GM19452 (cell line): ENCODE results near the gene GNG11.

Experiments used
- ATAC-seq: cut with Tn5 transposase; IDR thresholded peaks from one replicate; pipeline ENCODE4 v1.9.1; 2021; ENCODE audit not compliant: unreplicated experiment

GNG11 gene

DNA sequence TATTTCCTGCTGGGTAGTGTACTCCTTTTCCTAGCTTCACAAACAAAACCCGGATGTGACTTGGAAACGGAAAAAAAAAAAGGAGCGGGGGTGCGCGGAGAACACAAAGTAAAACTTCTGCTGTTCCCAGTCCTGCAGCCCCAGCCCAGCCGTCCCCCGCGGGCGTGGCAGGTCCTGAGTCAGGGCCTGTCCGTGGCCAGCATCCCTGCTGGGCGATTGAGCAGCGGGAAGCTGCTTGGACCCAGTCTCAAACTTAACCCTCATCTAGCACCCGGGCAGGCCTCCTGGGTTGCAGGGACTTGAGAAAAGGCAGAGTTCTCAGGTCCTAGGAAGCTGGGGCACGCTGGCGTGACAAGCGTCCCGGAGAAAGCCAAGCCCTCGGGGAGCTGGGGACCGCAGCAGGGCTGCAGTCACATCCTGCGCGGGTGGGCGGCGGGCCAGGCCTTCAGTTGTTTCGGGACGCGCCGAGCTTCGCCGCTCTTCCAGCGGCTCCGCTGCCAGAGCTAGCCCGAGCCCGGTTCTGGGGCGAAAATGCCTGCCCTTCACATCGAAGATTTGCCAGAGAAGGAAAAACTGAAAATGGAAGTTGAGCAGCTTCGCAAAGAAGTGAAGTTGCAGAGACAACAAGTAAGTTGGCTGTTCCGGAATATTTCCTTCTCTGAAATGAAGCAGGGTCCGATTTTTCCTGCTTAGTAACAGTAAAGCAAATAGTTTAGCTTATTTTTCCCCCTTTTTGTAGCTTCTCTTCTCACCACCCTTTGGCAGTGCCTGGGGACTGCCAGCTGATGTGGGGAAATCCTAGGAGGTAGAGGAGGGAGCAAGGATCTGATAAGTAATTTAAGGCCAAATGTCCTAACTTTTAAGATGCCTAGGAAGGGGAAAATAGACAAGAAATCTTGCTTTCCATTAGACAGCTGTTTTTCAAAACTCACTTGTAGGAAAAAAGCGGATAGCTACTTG lies at the start of gene GNG11:
Gene GNG11, plus strand, starts transcription at position 129 of the 960 bp plus-strand sequence. Its CDS starts 403 bp downstream, at position 532.
- ATAC-seq: peak; percentile 95

- no peak for ATAC-seq
These were observed 47.4 kb upstream of the GNG11 start for GRCh38 chr7:93873998-93874574.

DNA sequence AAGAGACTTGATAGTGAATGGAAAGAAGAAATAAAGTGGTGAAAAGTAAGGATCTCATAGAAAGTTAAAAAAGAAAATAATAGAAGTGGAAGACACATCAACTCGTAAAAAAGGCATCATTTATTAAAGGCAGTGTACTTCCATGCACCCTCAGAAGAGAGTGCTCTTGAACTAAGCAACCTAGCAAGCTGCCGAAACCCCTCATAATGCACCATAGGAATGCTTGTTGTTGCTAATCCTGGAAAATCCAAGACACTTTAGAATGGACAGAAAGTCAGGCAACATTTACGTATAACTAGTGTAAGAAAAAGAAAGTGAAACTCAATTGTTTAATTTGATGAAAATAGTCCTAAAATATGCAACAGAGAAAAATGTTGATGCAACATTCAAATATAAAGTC lies 43.8 kb upstream of the GNG11 start:
- no peak for ATAC-seq

DNA sequence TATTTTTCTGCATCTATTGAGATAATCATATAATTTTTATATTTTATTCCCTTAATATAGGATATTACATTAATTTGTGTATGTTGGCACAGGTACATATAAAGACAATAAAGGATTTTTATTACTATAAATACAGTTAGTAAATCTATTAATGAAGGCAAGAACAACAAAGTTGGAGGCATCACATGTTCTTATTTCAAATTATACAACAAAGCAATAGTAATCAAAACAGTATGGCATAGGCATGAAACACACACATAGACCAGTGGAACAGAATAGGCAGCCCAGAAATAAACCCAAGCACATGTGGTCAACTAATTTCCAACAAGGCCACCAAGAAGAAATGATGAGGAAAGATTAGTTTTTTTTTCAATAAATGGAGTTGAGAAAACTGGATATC lies 42.2 kb upstream of the GNG11 start:
- no peak for ATAC-seq

DNA sequence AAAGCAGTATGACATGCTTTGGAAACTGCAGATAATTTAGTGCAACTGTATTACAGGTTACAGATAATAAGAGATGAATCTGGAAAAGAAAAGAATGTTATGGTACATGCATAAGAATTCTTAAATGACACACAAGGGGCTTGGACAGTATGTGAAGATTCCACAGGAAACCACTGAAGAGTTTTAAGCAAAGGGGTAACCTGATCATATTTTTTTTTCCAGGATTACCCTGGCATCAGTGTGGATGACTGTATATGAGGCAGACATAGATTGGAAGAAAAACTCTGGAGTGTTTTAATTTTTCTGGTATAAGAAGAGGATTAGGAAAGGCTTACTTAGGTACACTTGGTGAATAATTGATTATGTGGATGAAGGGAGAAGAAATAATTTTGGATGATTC lies 39.1 kb upstream of the GNG11 start:
- ATAC-seq: no peak

- ATAC-seq: no peak
These were observed 38.2 kb upstream of the GNG11 start for GRCh38 chr7:93883078-93883916.

DNA sequence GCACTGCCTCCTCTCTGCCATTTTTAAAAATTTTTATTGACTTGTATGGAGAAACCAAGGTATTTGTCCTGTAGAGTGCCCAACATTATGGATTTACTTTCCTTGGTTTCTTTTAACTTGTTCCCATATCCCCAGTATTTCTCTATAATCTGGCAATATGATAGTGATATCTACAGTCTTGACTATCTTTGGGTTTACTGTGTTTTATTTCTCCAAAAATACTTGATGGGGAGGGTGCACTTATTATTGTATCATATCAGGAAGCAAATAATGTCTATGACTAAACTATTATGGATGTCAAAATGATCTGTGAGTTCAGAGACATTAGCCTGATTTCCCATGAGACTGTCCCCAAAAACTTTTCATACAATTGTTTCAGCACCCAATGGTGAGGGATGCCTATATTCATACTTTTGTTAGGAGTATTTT lies 37.6 kb upstream of the GNG11 start:
- no peak for ATAC-seq

- ATAC-seq: no peak
These were observed 37.0 kb upstream of the GNG11 start for GRCh38 chr7:93884541-93884940.

- ATAC-seq: no peak
These were observed 32.3 kb upstream of the GNG11 start for GRCh38 chr7:93889261-93889660.

GRCh38 chr7:93890041-93890463 lies 31.5 kb upstream of the GNG11 start:
- peak; percentile 74 for ATAC-seq

GRCh38 chr7:93890464-93891068 lies 31.0 kb upstream of the GNG11 start, which contains the start of gene TFPI2:
TFPI2 (minus strand) TSS chr7:93890753; CDS start chr7:93890678, 75 bp downstream.
- ATAC-seq: peak; percentile 40

DNA sequence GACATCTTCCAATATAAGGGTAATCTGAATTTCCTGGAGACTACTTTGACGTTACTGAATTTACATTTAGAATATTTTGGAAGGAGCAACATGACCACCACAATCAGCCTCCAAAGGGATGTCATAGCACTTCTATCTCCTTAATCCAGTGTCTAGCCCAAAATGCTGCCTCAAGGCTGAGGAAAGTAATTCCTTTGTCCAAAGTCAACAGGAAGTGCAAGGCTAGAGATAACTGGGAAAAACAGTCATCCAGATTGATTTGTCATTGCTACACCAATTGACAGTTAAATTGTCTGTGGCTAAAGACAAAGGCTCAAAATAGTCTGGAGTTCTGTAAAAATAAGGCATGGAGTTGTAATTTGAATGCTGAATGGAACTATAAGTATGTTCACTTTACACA lies 27.1 kb upstream of the GNG11 start:
- ATAC-seq: no peak

GRCh38 chr7:93894966-93895640 lies 26.4 kb upstream of the GNG11 start:
- ATAC-seq: no peak

- no peak for ATAC-seq
These were observed 25.5 kb upstream of the GNG11 start for GRCh38 chr7:93895859-93896600.

DNA sequence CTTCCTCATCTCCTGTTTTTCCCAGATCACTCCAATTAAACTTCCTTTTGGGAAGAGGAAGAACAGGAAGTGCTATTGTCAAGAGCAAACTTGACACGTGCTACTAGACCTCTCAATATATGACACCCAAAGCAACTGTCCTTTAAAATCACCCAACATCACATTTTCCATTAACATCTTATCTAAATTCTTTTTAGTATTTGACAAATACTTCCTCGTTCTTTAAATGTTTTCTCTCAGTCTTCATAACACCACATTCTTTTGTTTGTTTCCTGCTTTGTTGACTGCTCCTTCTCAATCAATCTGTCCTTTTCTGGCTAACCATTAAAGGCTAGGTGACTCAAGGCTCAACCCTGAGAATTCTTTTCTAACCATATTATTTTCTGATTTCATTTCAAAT lies 23.9 kb upstream of the GNG11 start:
- ATAC-seq: no peak

GRCh38 chr7:93902777-93903423 lies 18.6 kb upstream of the GNG11 start:
- no peak for ATAC-seq

DNA sequence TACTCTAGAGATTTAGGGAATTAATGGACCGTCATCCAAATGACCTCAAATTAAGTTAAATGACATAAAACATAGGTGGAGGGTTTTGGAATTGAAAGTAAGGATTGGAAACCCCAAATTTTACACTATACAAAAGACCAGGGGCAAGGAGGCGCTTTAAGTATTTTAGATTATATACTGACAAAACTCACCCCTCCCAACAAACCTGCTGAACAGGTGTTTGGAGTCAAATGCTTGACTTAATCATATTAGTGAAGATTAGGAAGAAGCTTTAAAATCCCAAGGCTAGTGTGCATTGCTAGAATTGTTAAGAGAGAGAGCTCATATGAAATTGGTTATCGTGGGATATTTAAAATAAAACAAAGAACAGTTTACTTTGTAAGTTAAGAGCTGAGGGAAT lies 15.3 kb upstream of the GNG11 start, which contains the start of gene GNGT1:
Gene GNGT1, plus strand, starts transcription at position 301 of the 400 bp plus-strand sequence. CDS start 180 bp downstream, outside the sequence.
- ATAC-seq: no peak

- no peak for ATAC-seq
These were observed 11.2 kb upstream of the GNG11 start for GRCh38 chr7:93910076-93910994.
